ENCODE results near the gene EEF1G.

EEF1G gene

GRCh38 chr11:62546244-62546928 lies 27.3 kb downstream of the EEF1G start, which contains the start of gene AHNAK:
Gene AHNAK, minus strand, starts transcription at chr11:62546806. Its CDS starts 10,708 bp downstream, at chr11:62536098.
- DNase-seq (ENCODE audit: low read depth in 2 of 2): peak; percentile 59 to 75

GRCh38 chr11:62545437-62546243 lies 28.1 kb downstream of the EEF1G start:
- DNase-seq (ENCODE audit: low read depth in 2 of 2): peak; percentile 94 to 96
- H3K4me3 ChIP-seq (replicated peaks in 1 of 2; ENCODE audit: low read depth in 2 of 2, low read length in 2 of 2): peak overlapping the region; percentile 93 to 95
- TF ChIP-seq CTCF (IDR thresholded peaks at IDR 0.05; ENCODE audit: low read depth, low read length): no peak

More at GRCh38 chr11:62546244-62546928, 27.3 kb downstream of the EEF1G start, which contains the start of gene AHNAK:
- H3K4me3 ChIP-seq (replicated peaks in 1 of 2; ENCODE audit: low read depth in 2 of 2, low read length in 2 of 2): peak within 1 kb of the TSS; percentile 93 to 95
- TF ChIP-seq CTCF (IDR thresholded peaks at IDR 0.05; ENCODE audit: low read depth, low read length): no peak

DNA sequence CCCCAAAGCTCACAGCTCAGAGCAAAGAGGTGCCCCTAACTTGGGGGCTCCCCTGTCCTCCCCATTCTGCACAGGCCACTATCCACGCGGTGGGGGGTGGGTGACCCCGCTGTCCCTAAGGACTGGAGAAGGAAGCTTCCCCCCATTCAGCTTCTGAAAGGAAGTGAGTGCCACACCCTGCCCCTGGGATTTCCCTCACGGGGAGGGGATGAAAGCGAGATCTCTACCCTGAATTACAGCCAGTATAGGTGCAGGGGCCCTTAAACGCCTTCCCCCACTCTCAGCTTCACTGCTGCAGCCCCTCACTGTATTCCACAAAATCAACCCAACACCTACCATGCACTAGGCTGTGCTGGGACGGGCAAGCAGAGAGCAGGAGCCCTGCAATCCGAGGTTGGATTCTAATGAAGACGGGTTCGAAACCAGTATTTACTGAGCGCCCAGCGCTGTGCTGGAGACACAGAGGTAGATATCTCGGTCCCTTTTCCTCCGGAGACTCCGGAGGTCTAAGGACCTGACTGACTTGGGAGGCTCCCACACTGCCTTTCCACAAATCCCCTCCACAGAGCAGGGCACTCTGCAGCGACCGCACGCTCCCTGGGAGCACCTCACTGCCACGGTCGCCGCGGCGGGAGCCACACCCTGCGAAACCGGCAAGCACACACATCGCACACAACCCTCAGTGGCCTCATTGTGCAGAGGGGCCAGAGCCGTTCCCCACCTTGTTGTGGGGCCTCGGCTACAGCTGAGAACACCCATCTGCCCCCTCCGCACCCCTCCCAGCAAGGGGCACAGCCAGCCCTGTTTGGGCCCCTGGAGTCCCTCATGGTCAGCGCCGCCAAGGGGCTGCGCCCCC lies 28.9 kb downstream of the EEF1G start:
- peak overlapping the region; percentile 93 to 95 for H3K4me3 ChIP-seq (replicated peaks in 1 of 2; ENCODE audit: low read depth in 2 of 2, low read length in 2 of 2)
- TF ChIP-seq CTCF (IDR thresholded peaks at IDR 0.05; ENCODE audit: low read depth, low read length): no peak
- DNase-seq (ENCODE audit: low read depth in 2 of 2): peak in 1 of 2 donors; percentile 45

GRCh38 chr11:62543680-62544444 lies 29.8 kb downstream of the EEF1G start:
- TF ChIP-seq CTCF (IDR thresholded peaks at IDR 0.05; ENCODE audit: low read depth, low read length): no peak
- no peak for DNase-seq (ENCODE audit: low read depth in 2 of 2)
- peak overlapping the region; percentile 93 to 95 for H3K4me3 ChIP-seq (replicated peaks in 1 of 2; ENCODE audit: low read depth in 2 of 2, low read length in 2 of 2)

DNA sequence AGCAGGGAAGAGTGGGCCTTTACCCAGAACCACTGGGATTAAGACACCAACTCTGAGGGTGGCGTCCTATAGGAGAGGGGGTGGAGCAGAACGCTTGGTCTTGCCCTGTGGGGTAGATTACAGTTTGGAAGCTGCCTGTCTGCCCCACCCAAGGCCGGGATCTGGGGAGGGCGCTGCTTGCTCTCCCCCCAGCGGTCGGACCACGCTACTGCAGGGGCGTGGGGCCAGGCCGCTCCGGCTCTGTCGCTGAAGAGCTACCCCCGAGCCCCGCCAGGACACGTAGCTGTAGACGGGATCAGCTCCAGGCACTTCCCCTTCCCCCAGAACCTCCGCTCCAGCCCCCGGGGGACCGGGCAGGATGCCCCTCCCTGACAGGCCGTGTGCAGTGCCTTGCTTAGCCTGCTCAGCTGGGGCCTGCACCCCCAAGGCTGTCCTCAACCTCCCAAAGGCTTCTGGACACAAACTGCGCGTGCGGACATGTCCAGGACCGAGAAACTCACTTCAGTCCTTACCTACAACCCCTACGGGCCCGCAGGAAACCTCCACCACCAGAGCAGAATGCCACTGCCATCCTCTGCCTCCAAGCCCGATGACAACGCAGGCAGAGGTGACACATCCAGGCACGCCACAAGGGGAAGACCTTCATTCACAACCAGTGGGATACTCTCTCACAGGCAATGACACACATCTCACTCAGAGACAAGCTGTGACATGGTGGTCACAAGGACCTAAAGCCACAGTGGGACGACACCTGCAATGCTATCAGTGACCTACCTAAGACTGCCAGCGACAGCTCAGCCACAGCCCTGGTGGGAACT lies 30.7 kb downstream of the EEF1G start:
- TF ChIP-seq CTCF (IDR thresholded peaks at IDR 0.05; ENCODE audit: low read depth, low read length): peak; percentile 98

More for the DNA sequence above, 30.7 kb downstream of the EEF1G start:
- DNase-seq (ENCODE audit: low read depth in 2 of 2): peak; percentile 87 to 88
- peak overlapping the region; percentile 93 to 95 for H3K4me3 ChIP-seq (replicated peaks in 1 of 2; ENCODE audit: low read depth in 2 of 2, low read length in 2 of 2)
